GM12873 (cell line): Measurements from ENCODE around the gene TTC13.

Experiments
- CTCF ChIP-seq: IDR thresholded peaks from 2 replicates; pipeline ENCODE4 v1.5.1; 2012; ENCODE audit warnings: low read depth, mild to moderate bottlenecking, moderate library complexity, low read length, control low read depth; ENCODE audit not compliant: insufficient read depth; ENCODE audit errors: missing control alignments

The TTC13 gene

GRCh38 chr1:230938924-230939368 is 39.7 kb downstream of the TTC13 start:
- TF ChIP-seq CTCF = no peak

DNA sequence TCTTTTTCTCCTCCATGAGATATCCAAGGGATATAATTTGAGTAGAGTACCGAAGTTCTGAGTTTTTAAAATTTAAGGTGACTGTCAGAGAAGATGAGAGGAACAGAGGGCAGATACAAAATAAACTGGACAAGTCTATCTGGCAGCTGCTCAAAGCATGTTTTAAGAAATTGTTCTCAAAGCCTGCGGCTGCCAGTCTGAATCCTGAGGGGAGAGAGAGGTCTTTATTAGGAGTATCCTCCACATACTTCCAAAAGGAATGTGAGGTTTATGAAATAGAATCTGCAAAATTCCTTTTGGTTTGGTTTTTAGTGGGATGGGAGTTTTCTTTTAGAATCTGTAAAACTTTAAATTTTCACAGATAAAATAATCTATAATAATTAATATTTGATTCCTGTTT is 41.3 kb downstream of the TTC13 start:
- no peak for TF ChIP-seq CTCF

DNA sequence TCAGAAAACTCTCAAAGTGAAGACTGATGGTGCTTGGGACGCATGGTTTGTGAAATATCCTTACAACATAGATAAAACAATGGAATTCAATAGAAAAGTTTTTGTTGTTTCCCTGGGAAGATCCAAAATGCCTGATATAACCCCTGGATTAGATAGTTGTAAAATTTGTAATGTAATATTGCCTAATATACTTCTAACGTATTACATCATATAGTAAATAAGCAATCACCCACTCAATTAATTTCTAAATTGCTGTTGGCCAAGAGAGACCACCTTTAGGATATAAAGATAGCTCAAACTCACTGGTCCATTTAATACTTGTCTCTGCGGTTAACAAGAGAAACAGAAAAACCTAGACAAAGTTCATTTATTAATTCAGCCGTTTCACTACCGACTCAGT is 42.2 kb downstream of the TTC13 start:
- no peak for TF ChIP-seq CTCF

- no peak for TF ChIP-seq CTCF
These were observed 42.8 kb downstream of the TTC13 start for GRCh38 chr1:230935852-230936251.

GRCh38 chr1:230930986-230931385 is 47.7 kb downstream of the TTC13 start:
- no peak for TF ChIP-seq CTCF

DNA sequence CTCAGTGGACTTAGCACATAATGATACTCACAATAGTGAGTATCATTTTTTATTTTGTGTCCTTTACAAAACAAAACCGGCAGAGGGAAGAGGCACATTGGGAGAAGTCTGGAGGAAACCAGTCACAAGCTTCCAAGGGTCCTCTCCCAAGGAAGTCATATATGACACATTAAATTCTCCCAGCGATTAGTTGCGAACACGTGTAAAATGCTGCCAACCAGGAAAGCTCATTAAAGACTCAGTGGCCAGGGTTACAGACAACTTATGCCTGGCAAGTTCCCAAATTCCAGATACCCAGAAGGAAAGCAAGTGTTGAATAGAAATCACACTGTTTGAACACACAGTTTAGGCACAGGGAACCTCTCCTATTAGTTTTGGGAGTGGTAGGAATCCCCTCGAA is 52.5 kb downstream of the TTC13 start:
- TF ChIP-seq CTCF = no peak

DNA sequence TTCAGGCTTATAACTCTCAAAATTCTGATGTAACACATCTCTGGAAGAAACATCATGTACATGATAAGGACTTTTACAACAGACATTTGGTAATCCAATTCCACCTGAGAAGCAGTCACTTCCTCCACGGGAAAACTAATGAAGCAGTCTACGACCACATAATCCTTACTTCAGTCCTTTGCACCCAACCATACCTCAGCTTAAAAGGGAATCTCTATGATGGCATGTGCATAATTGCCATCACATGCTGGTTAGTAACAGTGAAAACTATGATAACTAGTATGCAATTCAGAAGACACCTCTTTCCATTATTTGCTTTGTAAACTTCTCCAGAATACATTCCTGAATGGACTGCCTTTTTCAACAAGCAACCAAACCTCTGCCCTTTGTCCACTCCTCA is 53.1 kb downstream of the TTC13 start:
- TF ChIP-seq CTCF = no peak

DNA sequence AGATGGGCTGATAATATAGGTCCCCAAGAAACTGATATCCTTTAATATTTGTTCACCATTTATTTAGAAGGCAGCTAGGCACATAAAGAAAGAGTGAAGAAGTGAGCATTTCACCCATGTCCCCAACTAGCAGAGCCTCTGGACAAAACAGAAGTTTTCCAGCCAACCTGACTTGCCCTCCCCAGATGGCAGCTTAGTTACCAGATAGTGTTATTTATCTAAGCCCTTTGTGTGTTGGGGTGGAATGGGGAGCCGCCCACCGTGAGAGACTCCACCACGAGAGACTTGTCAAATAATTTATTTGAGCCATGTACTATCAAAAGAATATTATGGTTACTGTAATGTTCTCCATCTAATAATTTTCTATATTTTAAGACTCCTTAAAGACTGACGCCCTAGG is 55.5 kb downstream of the TTC13 start:
- no peak for TF ChIP-seq CTCF
